ENCODE results near the gene IL11.
"Not testable (repeated sequence)": the region's sequence is repeated elsewhere in the genome, so short reads cannot be mapped to it uniquely, and the experiment has no call there.

IL11 gene

DNA sequence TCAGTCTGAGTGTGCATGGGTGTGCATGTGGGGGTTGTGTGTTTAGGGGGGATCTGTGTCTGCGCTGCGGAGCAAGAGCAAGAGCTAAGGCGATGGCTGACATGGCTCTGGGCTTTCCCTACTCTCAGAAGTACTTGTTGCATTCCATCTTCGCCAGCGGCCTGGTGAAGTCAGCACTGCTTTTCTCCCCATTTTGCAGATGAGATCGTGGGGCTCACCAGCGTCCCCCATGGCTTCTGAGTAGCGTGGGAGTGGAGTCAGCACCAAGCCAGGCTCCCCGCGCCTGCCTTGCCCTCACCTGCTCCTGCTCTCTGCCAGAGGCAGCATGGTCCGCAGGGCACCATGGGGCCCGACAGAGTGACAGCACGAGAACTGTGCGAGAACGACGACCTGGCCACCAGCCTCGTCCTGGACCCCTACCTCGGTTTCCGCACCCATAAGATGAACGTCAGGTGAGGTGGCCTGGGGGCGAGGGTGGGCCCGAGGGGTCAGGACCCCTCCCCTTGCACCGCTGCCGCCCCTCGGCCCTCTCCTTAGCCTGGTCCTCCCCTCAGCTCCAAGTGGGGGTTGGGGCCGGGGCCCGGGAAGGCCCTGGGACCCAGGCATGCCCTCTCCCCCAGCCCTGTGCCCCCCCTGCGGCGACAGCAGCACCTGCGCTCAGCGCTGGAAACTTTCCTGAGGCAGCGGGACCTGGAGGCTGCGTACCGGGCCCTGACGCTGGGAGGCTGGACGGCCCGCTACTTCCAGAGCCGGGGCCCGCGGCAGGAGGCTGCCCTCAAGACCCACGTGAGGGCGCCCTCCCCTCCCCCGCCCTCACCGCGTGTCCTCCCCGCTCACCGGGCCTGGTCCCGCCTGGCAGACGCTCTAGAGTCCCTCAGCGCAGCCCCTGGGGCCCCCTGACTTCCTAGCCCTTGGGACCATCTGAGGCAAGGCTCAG, 28.4 kb downstream of the IL11 start:
- Histone ChIP-seq H3K9me3 (ENCODE audit: control insufficient read depth, low read depth, low read length) (no peaks in the 10 kb centered on the region), H3K27ac (ENCODE audit: low read length) (no peak overlapping the region), H3K4me1 (ENCODE audit: control insufficient read depth, low read depth, low read length) (peaks cover 5% of the 10 kb centered on the region), H3K27me3 (ENCODE audit: control insufficient read depth, insufficient read depth, low read length) (no peaks in the 10 kb centered on the region), H3K9ac (ENCODE audit: low read length) (no peak overlapping the region), H3K36me3 (ENCODE audit: control insufficient read depth, low read depth, low read length) (peaks cover 14% of the 10 kb centered on the region), H3K4me3 (ENCODE audit: low read length) (peak overlapping the region; percentile 74)

DNA sequence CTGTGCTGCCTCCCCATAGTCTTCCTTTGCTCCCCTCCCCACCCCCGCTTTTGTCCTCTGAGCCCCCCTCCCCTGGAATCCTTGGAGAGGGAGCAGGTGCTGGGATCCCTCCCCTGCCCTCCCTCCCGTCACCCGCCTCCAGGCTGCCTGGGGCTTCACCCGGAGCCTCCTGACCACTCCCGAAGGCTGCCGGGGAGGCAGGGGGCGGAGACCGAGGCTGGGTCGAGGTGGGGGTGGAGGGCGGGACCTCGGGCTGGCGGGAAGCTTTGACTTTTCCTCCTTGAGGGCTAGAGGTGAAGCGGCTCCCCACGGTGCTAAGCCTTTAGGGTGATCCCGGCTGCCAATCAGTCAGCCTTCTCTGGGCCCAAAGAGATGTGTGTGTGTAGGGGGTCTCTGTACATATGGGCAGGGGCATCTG, 29.1 kb downstream of the IL11 start:
- peaks cover 5% of the 10 kb centered on the region for H3K4me1 ChIP-seq (ENCODE audit: control insufficient read depth, low read depth, low read length)
- H3K27ac ChIP-seq (ENCODE audit: low read length) = no peak overlapping the region
- peaks cover 14% of the 10 kb centered on the region for H3K36me3 ChIP-seq (ENCODE audit: control insufficient read depth, low read depth, low read length)
- peak overlapping the region; percentile 45 for H3K9ac ChIP-seq (ENCODE audit: low read length)
- H3K9me3 ChIP-seq (ENCODE audit: control insufficient read depth, low read depth, low read length) = no peaks in the 10 kb centered on the region
- peak overlapping the region; percentile 74 for H3K4me3 ChIP-seq (ENCODE audit: low read length)
- H3K27me3 ChIP-seq (ENCODE audit: control insufficient read depth, insufficient read depth, low read length) = no peaks in the 10 kb centered on the region

DNA sequence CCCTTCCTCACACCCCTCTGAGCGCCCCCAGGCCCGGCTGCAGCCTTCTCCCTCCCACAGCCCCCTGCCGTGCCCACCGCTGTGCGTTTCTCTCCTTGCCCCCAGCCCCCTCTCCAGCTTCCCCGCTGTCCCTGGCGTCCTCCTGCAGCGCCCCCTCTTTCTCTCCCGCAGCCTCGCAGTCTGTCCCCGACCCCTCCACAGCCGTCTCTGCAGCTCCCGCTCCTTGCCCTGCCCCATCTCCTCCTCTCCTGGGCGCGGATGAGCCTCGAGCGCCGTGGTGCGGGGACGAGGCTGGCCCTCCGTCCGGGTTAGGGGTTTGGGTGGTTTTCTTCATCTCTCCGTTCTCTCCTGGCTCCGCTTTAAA, 29.5 kb downstream of the IL11 start:
- H3K27ac ChIP-seq (ENCODE audit: low read length) = no peak overlapping the region
- no peaks in the 10 kb centered on the region for H3K27me3 ChIP-seq (ENCODE audit: control insufficient read depth, insufficient read depth, low read length)
- H3K36me3 ChIP-seq (ENCODE audit: control insufficient read depth, low read depth, low read length) = peaks cover 14% of the 10 kb centered on the region
- H3K4me3 ChIP-seq (ENCODE audit: low read length) = peak overlapping the region; percentile 74
- H3K9ac ChIP-seq (ENCODE audit: low read length) = peak overlapping the region; percentile 70
- peaks cover 5% of the 10 kb centered on the region for H3K4me1 ChIP-seq (ENCODE audit: control insufficient read depth, low read depth, low read length)
- H3K9me3 ChIP-seq (ENCODE audit: control insufficient read depth, low read depth, low read length) = no peaks in the 10 kb centered on the region

DNA sequence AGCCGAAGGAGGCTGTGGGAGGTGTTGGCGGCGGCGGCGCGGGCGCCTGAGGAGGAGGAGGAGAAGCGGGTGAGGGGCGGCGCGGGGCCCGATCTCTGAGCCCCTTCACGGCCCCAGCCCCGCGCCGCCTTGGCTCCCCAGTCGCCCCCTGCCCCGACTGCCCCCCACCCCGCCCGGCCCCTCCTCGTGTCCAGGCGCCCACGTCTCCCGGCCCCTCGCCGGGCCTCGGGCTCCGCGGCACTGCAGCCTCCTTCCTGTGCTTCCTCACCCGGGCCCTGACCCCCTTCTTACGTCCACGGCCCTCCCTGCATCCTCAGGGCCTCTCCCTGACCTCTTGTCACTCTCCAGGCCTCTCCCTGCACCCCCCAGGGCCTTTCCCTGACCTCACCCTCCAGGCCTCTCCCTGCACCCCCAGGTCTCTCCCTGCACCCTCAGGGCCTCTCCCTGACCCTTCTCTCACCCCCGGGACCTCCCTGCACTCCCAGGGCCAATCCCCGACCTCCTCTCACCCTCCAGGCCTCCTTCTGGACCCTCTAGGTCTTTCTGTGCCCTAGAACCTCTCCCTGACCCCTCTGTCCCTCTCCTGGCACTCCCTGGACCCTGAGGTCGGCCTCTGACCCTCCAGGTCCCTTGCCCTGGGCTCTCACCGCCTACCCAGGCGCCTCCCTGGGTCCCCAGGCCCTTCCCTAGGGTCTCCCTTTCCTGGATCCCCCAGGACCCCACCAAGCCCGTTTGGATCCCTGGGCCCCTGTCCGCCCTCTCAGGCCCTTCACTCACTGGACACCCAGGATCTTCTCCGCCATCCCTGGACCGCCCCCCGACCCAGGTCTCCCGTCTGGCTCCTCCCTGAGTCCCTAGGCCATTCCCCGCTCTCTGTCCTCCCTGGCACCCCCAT, 30.1 kb downstream of the IL11 start:
- peak overlapping the region; percentile 74 for H3K4me3 ChIP-seq (ENCODE audit: low read length)
- peaks cover 5% of the 10 kb centered on the region for H3K4me1 ChIP-seq (ENCODE audit: control insufficient read depth, low read depth, low read length)
- H3K27ac ChIP-seq (ENCODE audit: low read length) = peak overlapping the region; percentile 45
- H3K27me3 ChIP-seq (ENCODE audit: control insufficient read depth, insufficient read depth, low read length) = no peaks in the 10 kb centered on the region
- peaks cover 14% of the 10 kb centered on the region for H3K36me3 ChIP-seq (ENCODE audit: control insufficient read depth, low read depth, low read length)
- no peaks in the 10 kb centered on the region for H3K9me3 ChIP-seq (ENCODE audit: control insufficient read depth, low read depth, low read length)
- H3K9ac ChIP-seq (ENCODE audit: low read length) = peak overlapping the region; percentile 70

DNA sequence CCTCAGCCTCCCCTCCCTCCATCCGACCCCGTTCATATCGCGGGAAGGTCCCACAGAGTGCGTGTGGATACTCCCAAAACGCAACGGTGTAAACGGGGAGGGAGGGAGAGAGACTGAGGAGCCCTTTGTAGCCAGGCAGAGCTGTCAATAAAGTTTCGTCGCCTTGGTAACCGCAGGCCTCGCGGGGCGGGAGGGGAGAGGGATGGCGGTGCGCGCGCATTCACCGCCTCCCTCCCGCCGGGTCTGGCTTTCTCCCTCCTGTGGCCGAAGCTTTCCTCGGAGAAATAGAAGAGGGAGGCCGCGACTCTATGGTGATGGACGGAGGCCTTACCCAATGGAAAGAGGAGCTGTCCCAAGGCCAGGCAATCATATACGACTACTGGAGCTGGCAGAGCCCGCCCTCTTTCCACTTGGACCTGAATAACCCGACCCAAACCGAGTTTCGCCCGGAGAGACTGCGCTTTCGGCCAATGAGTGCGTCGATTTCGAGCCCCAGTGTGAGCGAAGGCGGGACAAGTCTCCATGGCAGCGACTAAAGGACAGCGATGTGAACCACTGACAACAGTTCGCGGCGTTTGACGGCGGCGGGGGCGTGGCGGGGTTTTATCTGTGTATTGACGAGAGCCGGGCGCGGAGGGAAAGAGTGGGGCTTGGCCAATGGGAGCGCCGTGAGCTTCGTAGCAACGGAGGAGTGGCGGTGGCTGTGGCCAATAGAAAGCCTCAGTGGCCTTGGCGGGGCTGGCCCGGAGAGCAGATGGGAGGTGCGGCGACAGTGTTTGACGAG, 31.0 kb downstream of the IL11 start, which contains the start of gene KMT5C:
TSS of gene KMT5C (plus strand) at position 772 of the 784 bp plus-strand sequence. CDS start 2,061 bp downstream, outside the sequence.
- Histone ChIP-seq H3K4me3 (ENCODE audit: low read length) (peak within 1 kb of the TSS; percentile 74), H3K9me3 (ENCODE audit: control insufficient read depth, low read depth, low read length) (no peaks in the 10 kb centered on the region), H3K36me3 (ENCODE audit: control insufficient read depth, low read depth, low read length) (peaks cover 14% of the 10 kb centered on the region), H3K9ac (ENCODE audit: low read length) (peak within 1 kb of the TSS; percentile 95), H3K27ac (ENCODE audit: low read length) (peak within 1 kb of the TSS; percentile 97), H3K4me1 (ENCODE audit: control insufficient read depth, low read depth, low read length) (peaks cover 5% of the 10 kb centered on the region), H3K27me3 (ENCODE audit: control insufficient read depth, insufficient read depth, low read length) (no peaks in the 10 kb centered on the region)

DNA sequence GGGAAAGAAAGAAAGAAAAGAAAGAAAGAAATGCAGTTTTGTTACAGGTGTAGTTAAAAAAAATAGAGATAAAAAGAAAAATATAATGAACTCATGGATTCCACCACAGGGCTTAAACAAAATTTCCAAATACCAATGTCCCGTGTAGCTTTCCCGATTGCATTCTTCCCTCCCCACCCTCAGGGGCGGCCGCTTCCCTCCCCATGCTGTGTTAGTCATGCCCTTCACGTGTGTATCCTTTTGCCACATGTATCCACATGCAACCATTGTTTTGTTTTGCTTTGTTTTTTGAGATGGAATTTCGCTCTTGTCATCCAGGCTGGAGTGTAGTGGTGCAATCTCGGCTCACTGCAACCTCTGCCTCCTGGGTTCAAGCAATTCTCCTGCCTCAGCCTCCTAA, 34.2 kb downstream of the IL11 start:
- Histone ChIP-seq H3K9ac (ENCODE audit: low read length) (no peak overlapping the region), H3K27me3 (ENCODE audit: control insufficient read depth, insufficient read depth, low read length) (no peaks in the 10 kb centered on the region), H3K4me1 (ENCODE audit: control insufficient read depth, low read depth, low read length) (no peaks in the 10 kb centered on the region), H3K9me3 (ENCODE audit: control insufficient read depth, low read depth, low read length) (no peaks in the 10 kb centered on the region), H3K4me3 (ENCODE audit: low read length) (no peak overlapping the region), H3K36me3 (ENCODE audit: control insufficient read depth, low read depth, low read length) (no peaks in the 10 kb centered on the region), H3K27ac (ENCODE audit: low read length) (no peak overlapping the region)

DNA sequence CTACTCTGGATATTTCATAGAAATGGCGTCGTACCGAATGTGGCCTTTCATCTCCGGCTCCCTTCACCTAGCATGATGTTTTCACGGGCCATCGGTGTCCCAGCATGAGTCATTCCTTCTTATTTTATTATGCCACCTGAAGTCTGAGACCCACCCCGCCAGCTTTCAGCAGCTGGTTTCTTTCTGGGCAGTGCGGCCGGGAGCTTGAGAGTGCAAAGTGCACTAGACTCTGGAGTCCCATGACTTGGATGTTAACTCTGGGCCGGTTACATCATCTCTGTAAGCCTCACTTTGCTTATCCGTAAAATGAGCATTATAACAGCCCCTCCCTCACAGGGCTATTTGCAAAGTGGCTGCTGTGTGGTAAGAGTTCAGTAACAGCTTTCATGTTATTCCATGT, 36.4 kb downstream of the IL11 start:
- H3K27ac ChIP-seq (ENCODE audit: low read length) = no peak overlapping the region
- H3K36me3 ChIP-seq (ENCODE audit: control insufficient read depth, low read depth, low read length) = no peaks in the 10 kb centered on the region
- no peaks in the 10 kb centered on the region for H3K4me1 ChIP-seq (ENCODE audit: control insufficient read depth, low read depth, low read length)
- no peaks in the 10 kb centered on the region for H3K27me3 ChIP-seq (ENCODE audit: control insufficient read depth, insufficient read depth, low read length)
- no peak overlapping the region for H3K9ac ChIP-seq (ENCODE audit: low read length)
- no peak overlapping the region for H3K4me3 ChIP-seq (ENCODE audit: low read length)
- no peaks in the 10 kb centered on the region for H3K9me3 ChIP-seq (ENCODE audit: control insufficient read depth, low read depth, low read length)

DNA sequence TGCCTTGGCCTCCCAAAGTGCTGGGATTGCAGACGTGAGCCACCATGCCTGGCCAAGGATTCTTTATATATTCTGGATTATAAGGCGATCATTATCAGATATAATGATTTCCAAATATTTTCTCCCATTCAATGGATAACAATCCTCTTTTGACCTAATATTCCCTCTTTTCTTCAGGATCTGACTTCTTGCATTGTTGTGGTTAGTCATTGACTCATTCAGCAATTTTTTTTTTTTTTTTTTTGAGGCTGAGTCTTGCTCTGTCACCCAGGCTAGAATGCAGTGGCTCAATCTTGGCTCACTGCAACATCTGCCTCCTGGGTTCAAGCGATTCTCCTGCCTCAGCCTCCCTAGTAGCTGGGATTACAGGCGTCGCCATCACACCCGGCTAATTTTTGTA, 40.5 kb downstream of the IL11 start:
- H3K4me3 ChIP-seq (ENCODE audit: low read length); H3K9ac ChIP-seq (ENCODE audit: low read length); H3K9me3 ChIP-seq (ENCODE audit: control insufficient read depth, low read depth, low read length); H3K4me1 ChIP-seq (ENCODE audit: control insufficient read depth, low read depth, low read length); H3K27me3 ChIP-seq (ENCODE audit: control insufficient read depth, insufficient read depth, low read length); H3K36me3 ChIP-seq (ENCODE audit: control insufficient read depth, low read depth, low read length); H3K27ac ChIP-seq (ENCODE audit: low read length): not testable (repeated sequence)

DNA sequence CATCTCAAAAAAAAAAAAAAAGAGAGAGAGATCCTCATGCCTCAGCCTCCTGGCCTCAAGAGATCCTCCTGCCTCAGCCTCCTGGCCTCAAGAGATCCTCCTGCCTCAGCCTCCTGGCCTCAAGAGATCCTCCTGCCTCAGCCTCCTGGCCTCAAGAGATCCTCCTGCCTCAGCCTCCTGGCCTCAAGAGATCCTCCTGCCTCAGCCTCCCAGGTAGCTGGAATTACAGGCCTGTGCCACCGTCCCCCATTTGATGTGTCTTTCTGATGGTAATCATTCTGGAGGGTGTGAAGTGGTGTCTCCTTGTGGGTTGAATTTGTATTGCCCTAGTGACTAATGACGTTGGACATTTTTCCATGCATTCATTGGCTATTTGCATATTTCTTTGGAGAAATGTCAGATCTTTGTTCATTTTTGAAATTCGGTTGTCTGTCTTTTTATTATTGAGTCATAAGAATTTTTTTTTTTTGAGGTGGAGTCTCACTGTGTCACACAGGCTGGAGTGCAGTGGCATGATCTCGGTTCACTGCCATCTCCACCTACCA, 41.4 kb downstream of the IL11 start:
- H3K4me3 ChIP-seq (ENCODE audit: low read length); H3K9ac ChIP-seq (ENCODE audit: low read length); H3K27ac ChIP-seq (ENCODE audit: low read length); H3K9me3 ChIP-seq (ENCODE audit: control insufficient read depth, low read depth, low read length); H3K27me3 ChIP-seq (ENCODE audit: control insufficient read depth, insufficient read depth, low read length); H3K36me3 ChIP-seq (ENCODE audit: control insufficient read depth, low read depth, low read length); H3K4me1 ChIP-seq (ENCODE audit: control insufficient read depth, low read depth, low read length): not testable (repeated sequence)

DNA sequence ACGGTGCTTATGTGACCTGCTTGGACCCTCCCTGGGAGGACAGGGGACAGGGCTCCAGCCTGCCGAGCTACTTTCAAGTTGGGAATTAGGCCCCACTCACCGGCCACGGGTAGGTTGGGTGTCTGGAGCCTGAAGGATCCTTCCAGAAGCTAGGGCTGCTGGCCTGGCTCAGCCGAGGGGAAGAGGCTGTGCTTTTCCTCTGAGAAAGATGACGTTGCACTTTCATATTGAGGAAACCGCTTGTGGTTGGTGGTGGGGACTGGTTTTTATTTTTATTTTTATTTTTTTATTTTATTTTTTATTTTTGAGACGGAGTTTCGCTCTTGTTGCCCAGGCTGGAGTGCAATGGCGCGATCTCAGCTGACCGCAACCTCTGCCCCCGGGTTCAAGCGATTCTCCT, 45.1 kb downstream of the IL11 start, which contains the start of gene TMEM150B:
TSS of gene TMEM150B (minus strand) at position 170 of the 400 bp plus-strand sequence. CDS start 4,305 bp downstream, outside the sequence.
- no peaks in the 10 kb centered on the region for H3K4me1 ChIP-seq (ENCODE audit: control insufficient read depth, low read depth, low read length)
- no peak within 1 kb of the TSS for H3K9ac ChIP-seq (ENCODE audit: low read length)
- no peaks in the 10 kb centered on the region for H3K9me3 ChIP-seq (ENCODE audit: control insufficient read depth, low read depth, low read length)

DNA sequence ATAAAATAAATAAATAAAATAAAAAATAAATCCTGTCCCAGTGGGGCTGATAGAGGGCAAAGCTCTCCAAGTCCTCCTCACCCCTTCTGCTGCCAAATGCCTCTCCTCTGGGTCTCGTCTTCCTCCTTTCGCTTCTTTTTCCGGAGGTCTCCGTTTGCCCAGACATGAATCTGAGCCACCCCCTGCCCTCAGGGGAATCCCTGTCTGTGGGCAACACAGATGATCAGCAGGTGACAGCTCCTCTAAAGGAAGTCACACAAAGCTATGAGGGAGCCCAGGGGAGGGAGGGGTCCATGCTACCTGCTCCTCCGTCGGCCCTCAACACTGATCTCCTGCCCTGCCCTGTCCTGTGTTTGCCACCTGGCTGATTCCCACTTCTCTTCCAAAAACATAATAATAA, 45.6 kb downstream of the IL11 start:
- no peak overlapping the region for H3K9ac ChIP-seq (ENCODE audit: low read length)
- H3K4me1 ChIP-seq (ENCODE audit: control insufficient read depth, low read depth, low read length) = no peaks in the 10 kb centered on the region
- no peak overlapping the region for H3K4me3 ChIP-seq (ENCODE audit: low read length)
- H3K9me3 ChIP-seq (ENCODE audit: control insufficient read depth, low read depth, low read length) = no peaks in the 10 kb centered on the region
- H3K27me3 ChIP-seq (ENCODE audit: control insufficient read depth, insufficient read depth, low read length) = no peaks in the 10 kb centered on the region
- no peaks in the 10 kb centered on the region for H3K36me3 ChIP-seq (ENCODE audit: control insufficient read depth, low read depth, low read length)
- no peak overlapping the region for H3K27ac ChIP-seq (ENCODE audit: low read length)

More for the DNA sequence above, 45.1 kb downstream of the IL11 start, which contains the start of gene TMEM150B:
- Histone ChIP-seq H3K4me3 (ENCODE audit: low read length) (no peak within 1 kb of the TSS), H3K36me3 (ENCODE audit: control insufficient read depth, low read depth, low read length) (no peaks in the 10 kb centered on the region), H3K27ac (ENCODE audit: low read length) (no peak within 1 kb of the TSS), H3K27me3 (ENCODE audit: control insufficient read depth, insufficient read depth, low read length) (no peaks in the 10 kb centered on the region)
